Thymus (tissue), 11 donors: ENCODE measurements around the gene PGAM1. TPM values are rescaled to one million over a fixed set of nuclear protein-coding genes. Genes with fewer than 3 reads are reported as not detected.
"Not testable (repeated sequence)": the region's sequence is repeated elsewhere in the genome, so short reads cannot be mapped to it uniquely, and the experiment has no call there.

Experiments
- DNase-seq, 9 donors: peaks; one replicate each; pipeline ENCODE4 v3.0.0-alpha.2; 2013; ENCODE audit warnings: low spot score in 9 of 9, low read depth in 6 of 9, missing footprints in 1 of 9
- H3K27ac ChIP-seq, 2 donors: one replicate each; pipeline ENCODE4 v1.5.1; 2013; ENCODE audit warnings: control low read depth in 1 of 2, low read depth in 1 of 2, low read length in 1 of 2, mild to moderate bottlenecking in 1 of 2, moderate library complexity in 1 of 2
- H3K27me3 ChIP-seq, 2 donors: one replicate each; pipeline ENCODE4 v1.5.1; 2013; ENCODE audit warnings: low read length in 1 of 2; ENCODE audit not compliant: control insufficient read depth in 2 of 2, insufficient read depth in 1 of 2
- H3K36me3 ChIP-seq, 2 donors: one replicate each; pipeline ENCODE4 v1.5.1; 2013; ENCODE audit warnings: low read length in 1 of 2, mild to moderate bottlenecking in 1 of 2, moderate library complexity in 1 of 2; ENCODE audit not compliant: control insufficient read depth in 2 of 2, insufficient read depth in 2 of 2
- H3K4me1 ChIP-seq, 2 donors: one replicate each; pipeline ENCODE4 v1.5.1; 2013; ENCODE audit warnings: low read length in 2 of 2; ENCODE audit not compliant: control insufficient read depth in 2 of 2, insufficient read depth in 2 of 2
- H3K4me3 ChIP-seq, 2 donors: one replicate each; pipeline ENCODE4 v1.5.1; 2013; ENCODE audit warnings: low read length in 2 of 2, control low read depth in 1 of 2, mild to moderate bottlenecking in 1 of 2
- H3K9me3 ChIP-seq, 2 donors: one replicate each; pipeline ENCODE4 v1.5.1; 2013; ENCODE audit warnings: low read length in 1 of 2, mild to moderate bottlenecking in 1 of 2; ENCODE audit not compliant: control insufficient read depth in 2 of 2, insufficient read depth in 1 of 2
- WGBS: extraction: QIAGEN DNeasy Blood & Tissue Kit; methylation state at CpG from one replicate; pipeline ENCODE4 v1.1.7; 2013; 5-methylcytosine and 5-hydroxymethylcytosine counted together
- polyA plus RNA-seq: library from polyadenylated mRNA; stranded (reverse); fragments of 200-250 nt; gene quantifications from one replicate; pipeline ENCODE4 v1.2.3, GENCODE V29; 2013
- total RNA-seq: library from RNA; stranded (reverse); fragments of 120-200 nt; gene quantifications from one replicate; pipeline ENCODE4 v1.2.4, GENCODE V29; 2013
- donor health status: healthy.

PGAM1 gene
- total and polyA plus RNA-seq, 2 donors = 104 to 272 TPM

GRCh38 chr10:97401455-97401919, 24.5 kb upstream of the PGAM1 start:
- H3K27ac ChIP-seq = peak overlapping the region; percentile 49 to 50
- WGBS = 77% methylated on average over 13 of the region's 13 CpGs
- DNase-seq = no peak
- H3K9me3 ChIP-seq = no peaks in the 10 kb centered on the region
- H3K4me3 ChIP-seq = peak overlapping the region; percentile 71 to 81
- peaks cover 0 to 3% of the 10 kb centered on the region in 2 donors for H3K36me3 ChIP-seq
- H3K27me3 ChIP-seq = no peaks in the 10 kb centered on the region
- H3K4me1 ChIP-seq = peaks cover 10 to 15% of the 10 kb centered on the region in 2 donors

- DNase-seq = no peak
- peaks cover 15 to 22% of the 10 kb centered on the region in 2 donors for H3K4me1 ChIP-seq
- H3K9me3 ChIP-seq = no peaks in the 10 kb centered on the region
- H3K4me3 ChIP-seq = no peak overlapping the region
- no peak overlapping the region for H3K27ac ChIP-seq
- no peaks in the 10 kb centered on the region for H3K36me3 ChIP-seq
- no peaks in the 10 kb centered on the region for H3K27me3 ChIP-seq
Measured at GRCh38 chr10:97404044-97404443, 21.9 kb upstream of the PGAM1 start.

GRCh38 chr10:97406064-97406463, 19.9 kb upstream of the PGAM1 start:
- no peak overlapping the region for H3K27ac ChIP-seq
- no peaks in the 10 kb centered on the region for H3K9me3 ChIP-seq
- peaks cover 5 to 11% of the 10 kb centered on the region in 2 donors for H3K4me1 ChIP-seq
- WGBS = 45% methylated on average over 3 of the region's 3 CpGs
- DNase-seq = no peak
- H3K27me3 ChIP-seq = no peaks in the 10 kb centered on the region
- no peak overlapping the region for H3K4me3 ChIP-seq
- H3K36me3 ChIP-seq = no peaks in the 10 kb centered on the region

- 89% methylated on average over 7 of the region's 7 CpGs for WGBS
- not testable (repeated sequence) for H3K9me3 ChIP-seq, H3K4me1 ChIP-seq, H3K4me3 ChIP-seq, DNase-seq, H3K27ac ChIP-seq, H3K27me3 ChIP-seq, H3K36me3 ChIP-seq
Measured at GRCh38 chr10:97406483-97406882, 19.5 kb upstream of the PGAM1 start.

- Histone ChIP-seq H3K9me3 (no peaks in the 10 kb centered on the region), H3K27me3 (no peaks in the 10 kb centered on the region), H3K27ac (peak overlapping the region in 1 of 2 donors; percentile 18), H3K4me1 (peaks cover 5 to 7% of the 10 kb centered on the region in 2 donors), H3K4me3 (no peak overlapping the region), H3K36me3 (no peaks in the 10 kb centered on the region)
- 9% methylated on average over 10 of the region's 10 CpGs for WGBS
- peak in 8 of 9 donors; percentile 51 to 87 (median 68) for DNase-seq
Measured at GRCh38 chr10:97407211-97407951, 18.6 kb upstream of the PGAM1 start.

GRCh38 chr10:97407952-97408248, 18.1 kb upstream of the PGAM1 start:
- Histone ChIP-seq H3K27ac (no peak overlapping the region), H3K27me3 (no peaks in the 10 kb centered on the region), H3K4me1 (peaks cover 5 to 10% of the 10 kb centered on the region in 2 donors), H3K4me3 (no peak overlapping the region), H3K9me3 (no peaks in the 10 kb centered on the region), H3K36me3 (no peaks in the 10 kb centered on the region)
- no peak for DNase-seq
- 95% methylated on average over 2 of the region's 2 CpGs for WGBS

- Histone ChIP-seq H3K4me3 (no peak overlapping the region), H3K27ac (peak overlapping the region in 1 of 2 donors; percentile 18), H3K36me3 (no peaks in the 10 kb centered on the region), H3K4me1 (peaks cover 6 to 15% of the 10 kb centered on the region in 2 donors), H3K9me3 (no peaks in the 10 kb centered on the region), H3K27me3 (no peaks in the 10 kb centered on the region)
- no peak for DNase-seq
- 94% methylated on average over 10 of the region's 10 CpGs for WGBS
Measured at GRCh38 chr10:97408496-97408992, 17.4 kb upstream of the PGAM1 start.

GRCh38 chr10:97411406-97411805, 14.6 kb upstream of the PGAM1 start:
- H3K4me1 ChIP-seq = peaks cover 22 to 42% of the 10 kb centered on the region in 2 donors
- no peaks in the 10 kb centered on the region for H3K27me3 ChIP-seq
- H3K9me3 ChIP-seq = no peaks in the 10 kb centered on the region
- H3K4me3 ChIP-seq = no peak overlapping the region
- whole genome bisulfite sequencing = 96% methylated on average over 4 of the region's 4 CpGs
- no peak overlapping the region for H3K27ac ChIP-seq
- no peaks in the 10 kb centered on the region for H3K36me3 ChIP-seq
- DNase-seq = no peak

- no peak for DNase-seq
- H3K27ac ChIP-seq = peak overlapping the region; percentile 0 to 49
- H3K4me1 ChIP-seq = peaks cover 21 to 44% of the 10 kb centered on the region in 2 donors
- no peaks in the 10 kb centered on the region for H3K9me3 ChIP-seq
- H3K27me3 ChIP-seq = no peaks in the 10 kb centered on the region
- H3K36me3 ChIP-seq = no peaks in the 10 kb centered on the region
- no peak overlapping the region for H3K4me3 ChIP-seq
- WGBS = 92% methylated on average over 10 of the region's 10 CpGs
Measured at GRCh38 chr10:97412891-97413304, 13.1 kb upstream of the PGAM1 start.
